ENCODE results near the gene ITGB2.

ITGB2 gene

GRCh38 chr21:44842721-44843445, 77.8 kb downstream of the ITGB2 start:
- DNase-seq = no peak

- no peak for DNase-seq
Observed at GRCh38 chr21:44842087-44842486, 78.6 kb downstream of the ITGB2 start.

- no peak for DNase-seq
Observed at GRCh38 chr21:44840771-44841170, 79.9 kb downstream of the ITGB2 start.

GRCh38 chr21:44838951-44839350, 81.7 kb downstream of the ITGB2 start:
- DNase-seq = no peak

- no peak for DNase-seq
Observed at GRCh38 chr21:44838039-44838895, 82.4 kb downstream of the ITGB2 start.

- DNase-seq = no peak
Observed at GRCh38 chr21:44837537-44837936, 83.2 kb downstream of the ITGB2 start.

GRCh38 chr21:44836666-44837471, 83.8 kb downstream of the ITGB2 start:
- no peak for DNase-seq

GRCh38 chr21:44836349-44836665, 84.4 kb downstream of the ITGB2 start:
- DNase-seq = no peak
